KG1 (cell line): ENCODE data around the gene RPS14.
"Not testable (repeated sequence)": the region's sequence is repeated elsewhere in the genome, so short reads cannot be mapped to it uniquely, and the experiment has no call there.

Experiments used
- DNase-seq: peaks from one replicate; lab custom pipeline; 2025; lab: John Stamatoyannopoulos, UW

Gene RPS14

DNA sequence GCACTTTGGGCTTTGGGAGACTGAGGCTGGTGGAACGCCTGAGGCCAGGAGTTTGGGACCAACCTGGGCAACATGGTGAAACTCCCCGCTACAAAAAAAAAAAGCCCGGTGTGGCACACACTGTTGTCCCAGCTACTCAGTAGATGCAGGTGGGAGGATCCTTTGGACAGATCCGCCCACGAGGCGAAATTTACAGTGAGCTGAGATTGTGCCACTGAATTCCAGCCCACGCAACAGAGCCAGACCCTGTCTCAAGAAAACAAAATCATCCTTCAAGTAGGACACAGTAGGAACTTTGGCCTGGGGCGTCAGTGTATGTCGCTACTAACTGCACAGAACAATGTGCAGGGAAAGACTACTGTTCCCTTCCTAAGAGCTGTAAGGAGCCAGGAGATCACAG is 4.8 kb downstream of the RPS14 start:
- DNase-seq: no peak

DNA sequence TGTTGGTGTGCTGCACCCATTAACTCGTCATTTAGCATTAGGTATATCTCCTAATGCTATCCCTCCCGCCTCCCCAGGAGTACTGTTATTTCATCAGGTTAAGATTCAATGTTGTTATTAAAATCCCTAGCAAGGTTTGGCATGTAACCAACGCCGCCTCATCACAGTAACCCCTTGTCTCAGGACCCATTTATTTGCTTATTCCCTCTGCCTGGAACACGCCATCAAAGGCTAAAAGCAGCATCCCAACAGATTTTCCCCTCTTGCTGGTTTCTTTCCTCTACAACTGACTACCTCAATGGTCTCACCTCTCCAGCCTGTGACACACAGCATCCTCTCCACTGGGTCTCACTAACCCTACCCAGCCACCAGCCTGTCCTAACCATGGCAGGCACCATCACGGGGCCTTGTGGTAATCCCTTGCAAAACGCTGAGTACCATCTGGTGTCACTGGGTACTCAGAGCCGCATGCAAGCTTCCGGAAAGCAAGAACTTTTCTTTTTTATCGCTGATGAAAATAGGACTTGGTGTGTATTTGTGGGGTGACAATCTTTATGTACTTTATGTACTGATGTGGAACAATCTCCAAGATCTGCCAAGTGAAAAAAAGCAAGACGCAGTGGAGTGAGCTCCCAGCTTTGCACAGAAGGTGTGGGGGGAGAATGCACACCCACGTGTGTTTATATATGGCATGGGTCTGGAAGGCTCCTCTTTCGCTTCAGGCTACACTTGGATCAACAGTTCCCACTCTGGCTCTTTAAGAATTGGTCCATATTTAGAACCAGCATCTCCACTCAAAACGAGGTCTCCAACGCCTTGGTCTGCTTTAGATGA is 6.1 kb downstream of the RPS14 start:
- no peak for DNase-seq

DNA sequence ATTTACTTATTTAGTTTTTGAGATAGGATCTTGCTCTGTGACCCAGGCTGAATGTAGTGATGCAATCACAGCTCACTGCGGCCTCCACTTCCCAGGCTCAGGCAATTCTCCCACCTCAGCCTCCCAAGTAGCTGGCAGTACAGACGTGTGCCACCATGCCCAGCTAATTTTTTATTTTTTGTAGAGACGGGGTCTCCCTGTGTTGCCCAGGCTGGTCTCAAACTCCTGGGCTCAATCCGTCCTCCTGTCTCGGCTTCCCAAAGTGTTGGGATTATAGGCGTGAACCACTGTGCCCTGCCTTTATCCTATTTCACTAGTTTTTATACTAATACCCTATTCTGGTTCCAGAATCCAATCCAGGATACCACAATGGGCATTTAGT is 6.8 kb downstream of the RPS14 start:
- DNase-seq: no peak

DNA sequence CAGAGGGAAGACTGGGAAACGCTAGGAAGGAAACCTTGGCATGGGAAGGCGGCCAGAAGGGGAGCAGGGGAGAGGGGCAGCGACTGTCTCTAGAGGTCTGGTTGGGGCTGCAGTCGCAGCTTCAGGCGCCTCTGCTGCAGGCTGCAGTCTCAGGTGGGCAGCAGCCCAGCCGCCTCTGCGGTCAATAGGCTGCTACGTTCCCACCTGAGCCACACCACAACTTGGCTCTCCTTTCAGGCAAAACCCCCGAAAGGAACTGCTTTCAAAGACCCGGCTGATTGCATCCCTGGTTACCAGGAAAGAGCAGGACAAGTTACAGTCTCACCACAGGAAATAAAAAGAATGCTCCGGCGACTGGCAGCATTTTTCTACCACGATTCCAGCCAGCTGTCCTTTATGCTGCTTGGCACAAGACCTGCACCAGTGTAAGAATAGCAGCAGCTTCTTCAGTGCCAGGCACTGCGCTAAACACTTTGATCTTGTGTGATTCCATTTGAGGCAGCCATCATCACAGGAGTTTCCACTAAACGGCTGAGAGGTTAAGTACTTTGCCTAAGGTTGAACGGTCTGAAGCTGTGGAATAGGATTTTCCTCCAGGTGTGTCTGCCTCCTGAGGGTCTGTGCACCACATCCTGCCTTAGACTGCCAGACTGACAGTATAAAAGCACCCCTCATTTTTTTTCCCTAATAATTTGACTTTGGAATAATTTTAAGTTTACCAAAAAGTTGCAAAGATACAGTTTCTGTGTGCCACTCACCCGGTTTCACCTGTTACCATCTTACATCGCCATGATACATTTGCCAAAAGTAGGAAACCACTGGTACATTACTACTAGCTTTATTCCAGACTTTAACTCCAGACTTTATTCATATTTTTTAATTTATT is 7.5 kb downstream of the RPS14 start:
- DNase-seq: no peak

DNA sequence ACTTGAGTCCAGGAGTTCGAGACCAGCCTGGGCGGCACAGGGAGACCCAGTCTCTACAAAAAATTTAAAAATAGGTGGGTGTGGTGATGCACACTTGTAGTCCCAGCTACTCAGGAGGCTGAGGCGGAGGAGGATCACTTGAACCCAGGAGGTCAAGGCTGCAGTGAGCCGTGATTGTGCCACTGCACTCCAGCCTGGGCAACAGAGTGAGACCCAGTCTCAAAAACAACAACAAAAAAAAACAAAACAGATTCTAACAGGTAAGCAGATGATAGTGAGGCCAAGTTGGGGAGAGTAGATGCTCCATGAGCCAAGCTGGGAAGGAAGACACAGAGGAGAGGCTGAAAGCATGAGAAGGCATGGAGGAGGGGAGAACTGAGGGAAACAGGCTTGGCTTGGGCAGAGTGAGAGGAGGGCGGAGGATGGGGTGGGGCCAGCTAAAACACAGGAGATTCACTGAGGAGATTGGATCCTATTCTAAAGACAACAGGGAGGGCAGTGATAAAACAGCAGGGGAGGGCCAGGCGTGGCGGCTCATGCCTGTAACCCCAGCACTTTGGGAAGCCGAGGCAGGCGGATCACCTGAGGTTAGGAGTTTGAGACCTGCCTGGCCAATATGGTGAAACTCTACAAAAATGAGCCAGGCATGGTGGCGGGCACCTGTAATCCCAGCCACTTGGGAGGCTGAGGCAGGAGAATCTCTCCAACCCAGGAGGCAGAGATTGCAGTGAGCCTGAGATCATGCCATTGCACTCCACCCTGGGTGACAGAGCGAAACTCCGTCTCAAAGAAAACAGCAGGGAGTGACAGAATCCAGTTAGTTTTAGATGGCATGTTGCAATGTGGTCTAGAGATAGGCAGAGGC is 8.4 kb downstream of the RPS14 start:
- no peak for DNase-seq

DNA sequence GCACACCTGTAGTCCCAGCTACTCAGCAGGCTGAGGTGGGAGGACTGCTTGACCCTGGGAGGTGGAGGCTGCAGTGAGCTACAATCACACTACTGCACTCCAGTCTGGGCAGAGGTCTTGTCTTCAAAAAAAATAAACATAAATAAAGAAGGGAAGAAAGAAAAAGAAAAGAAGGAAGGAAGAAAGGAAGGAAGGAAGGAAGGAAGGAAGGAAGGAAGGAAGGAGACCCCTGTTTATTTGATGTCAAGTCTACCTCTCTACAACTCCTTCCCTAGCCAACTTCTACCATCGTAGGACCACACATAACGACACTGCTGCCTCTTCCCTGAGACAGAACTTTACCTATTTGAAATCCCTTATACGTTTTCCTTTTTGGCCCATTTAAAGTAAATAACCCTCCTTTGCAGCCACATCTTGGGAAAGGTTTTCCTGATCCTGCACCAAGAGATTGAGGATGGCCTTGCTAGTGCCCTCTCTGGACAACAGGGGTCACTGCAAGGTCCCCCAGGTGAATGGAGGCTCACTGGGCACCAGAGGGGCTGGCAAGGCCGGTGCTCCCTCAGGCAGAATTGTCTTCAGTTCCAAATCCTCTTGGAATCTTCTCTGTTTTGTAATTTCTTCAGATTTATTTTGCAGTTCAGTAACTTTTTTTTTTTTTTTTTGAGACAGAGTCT is 10.5 kb downstream of the RPS14 start:
- no peak for DNase-seq

DNA sequence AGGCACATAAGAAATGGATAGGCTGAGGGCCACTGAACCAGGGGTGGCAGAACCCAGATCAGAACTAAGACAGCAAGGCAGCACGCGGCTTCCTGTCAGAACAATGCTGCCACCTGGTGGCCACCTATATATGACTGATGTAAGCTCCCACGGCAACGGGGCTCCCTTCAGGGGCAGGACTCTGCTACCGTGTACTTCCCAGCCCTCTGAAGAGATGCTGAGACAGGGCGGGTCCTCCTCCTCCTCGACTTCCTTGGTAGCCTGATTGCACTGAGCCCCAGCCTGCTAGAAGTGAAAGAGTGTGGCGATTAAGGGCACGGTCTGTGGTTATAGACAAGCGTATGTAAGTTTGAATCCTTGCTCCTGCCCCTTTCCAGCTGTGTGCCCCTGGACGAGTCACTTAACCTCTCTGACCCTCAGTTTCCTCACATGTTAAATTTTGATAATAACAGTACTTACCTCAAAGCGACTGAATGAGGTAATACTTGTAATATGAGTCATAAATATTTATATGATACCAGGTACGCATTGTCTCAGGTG is 13.3 kb downstream of the RPS14 start:
- peak; percentile 32 for DNase-seq

DNA sequence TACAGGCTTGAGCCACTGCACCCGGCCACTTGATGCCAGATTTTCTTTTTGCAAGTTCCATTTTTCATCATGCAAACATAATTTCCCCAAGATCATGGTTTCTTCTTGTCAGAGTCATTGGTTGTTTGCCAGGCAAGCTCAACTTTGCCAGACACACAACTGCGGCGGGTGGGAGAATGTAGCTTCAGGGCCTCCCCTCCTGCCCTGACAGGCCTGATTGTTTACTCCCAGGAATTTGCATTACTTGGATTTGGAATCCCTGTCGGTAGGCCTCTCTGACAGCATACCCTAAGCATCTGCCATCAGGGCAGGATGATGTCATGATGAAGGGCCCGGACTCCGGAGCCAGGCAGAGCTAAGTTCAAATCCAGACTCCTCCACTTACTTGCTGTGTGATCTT is 15.1 kb downstream of the RPS14 start:
- no peak for DNase-seq

DNA sequence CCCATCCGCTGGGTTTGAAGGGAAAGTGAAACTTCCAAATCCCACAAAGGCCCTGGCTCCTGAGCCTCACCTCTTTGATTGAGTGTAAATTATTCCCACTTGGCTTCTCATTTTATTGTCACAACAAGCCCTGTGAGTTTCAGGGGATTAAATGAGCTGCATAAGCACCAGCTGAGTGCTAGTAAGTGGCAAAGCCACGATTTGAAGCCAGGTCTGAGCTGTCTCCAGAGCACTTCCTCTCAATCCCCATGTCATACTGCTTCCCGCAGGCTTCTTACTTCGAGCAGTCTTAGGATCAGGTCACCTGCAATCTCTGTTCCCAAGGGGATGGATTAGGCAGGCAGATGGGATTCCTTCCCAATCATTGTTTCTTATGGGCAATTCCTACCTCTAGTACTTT is 18.0 kb downstream of the RPS14 start:
- DNase-seq: no peak

DNA sequence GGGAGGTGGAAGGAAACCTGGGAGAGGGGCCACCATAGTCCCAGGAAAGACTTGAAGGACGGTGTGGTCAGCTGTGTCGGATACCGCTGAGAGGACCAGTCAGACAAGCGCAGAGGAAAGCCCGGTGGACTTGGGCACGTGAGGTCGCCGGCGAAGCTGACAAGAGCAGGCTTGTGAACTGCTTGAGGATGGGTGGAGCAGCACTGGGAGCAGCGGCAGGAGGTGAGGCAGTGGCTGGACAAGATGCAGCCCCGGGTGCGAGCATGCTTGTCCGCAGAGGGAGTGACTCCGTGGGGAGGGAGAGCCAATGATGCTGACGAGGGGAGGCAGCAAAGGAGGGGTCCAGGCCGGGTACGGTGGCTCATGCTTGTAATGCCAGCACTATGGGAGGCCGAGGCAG is 18.5 kb downstream of the RPS14 start:
- no peak for DNase-seq

DNA sequence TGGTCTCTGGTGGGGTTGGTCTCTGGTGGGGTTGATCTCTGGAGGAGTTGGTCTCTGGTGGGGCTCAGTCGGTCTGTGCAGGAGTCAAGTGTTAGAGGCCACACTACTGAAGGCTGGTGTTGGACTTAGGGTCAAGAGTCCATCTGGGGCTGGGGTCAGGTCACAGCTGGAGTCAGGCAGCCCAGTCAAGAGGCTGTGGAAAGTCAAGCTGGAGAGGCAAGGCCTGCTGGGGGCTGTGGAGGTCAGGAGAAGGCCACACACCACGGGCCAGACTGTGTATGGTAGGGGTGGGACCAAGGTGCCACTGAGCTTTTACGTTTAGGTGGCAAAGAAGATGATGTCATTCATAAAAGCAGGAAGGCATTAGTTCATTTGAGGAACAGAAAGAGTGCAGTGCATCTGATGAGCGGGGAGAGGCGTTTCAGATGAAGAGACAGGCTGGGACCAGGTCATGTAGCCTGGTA is 20.1 kb downstream of the RPS14 start:
- no peak for DNase-seq

DNA sequence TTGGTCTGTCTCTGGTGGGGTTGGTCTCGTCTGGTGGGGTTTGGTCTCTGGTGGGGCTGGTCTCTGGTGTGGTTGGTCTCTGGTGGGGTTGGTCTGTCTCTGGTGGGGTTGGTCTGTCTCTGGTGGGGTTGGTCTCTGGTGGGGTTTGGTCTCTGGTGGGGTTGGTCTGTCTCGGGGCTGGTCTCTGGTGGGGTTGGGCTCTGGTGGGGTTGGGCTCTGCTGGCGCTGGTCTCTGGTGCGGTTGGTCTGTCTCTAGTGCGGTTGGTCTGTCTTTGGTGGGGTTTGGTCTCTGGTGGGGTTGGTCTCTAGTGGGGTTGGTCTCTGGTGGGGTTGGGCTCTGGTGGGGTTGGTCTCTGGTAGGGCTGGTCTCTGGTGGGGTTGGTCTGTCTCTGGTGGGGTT is 20.6 kb downstream of the RPS14 start:
- no peak for DNase-seq

DNA sequence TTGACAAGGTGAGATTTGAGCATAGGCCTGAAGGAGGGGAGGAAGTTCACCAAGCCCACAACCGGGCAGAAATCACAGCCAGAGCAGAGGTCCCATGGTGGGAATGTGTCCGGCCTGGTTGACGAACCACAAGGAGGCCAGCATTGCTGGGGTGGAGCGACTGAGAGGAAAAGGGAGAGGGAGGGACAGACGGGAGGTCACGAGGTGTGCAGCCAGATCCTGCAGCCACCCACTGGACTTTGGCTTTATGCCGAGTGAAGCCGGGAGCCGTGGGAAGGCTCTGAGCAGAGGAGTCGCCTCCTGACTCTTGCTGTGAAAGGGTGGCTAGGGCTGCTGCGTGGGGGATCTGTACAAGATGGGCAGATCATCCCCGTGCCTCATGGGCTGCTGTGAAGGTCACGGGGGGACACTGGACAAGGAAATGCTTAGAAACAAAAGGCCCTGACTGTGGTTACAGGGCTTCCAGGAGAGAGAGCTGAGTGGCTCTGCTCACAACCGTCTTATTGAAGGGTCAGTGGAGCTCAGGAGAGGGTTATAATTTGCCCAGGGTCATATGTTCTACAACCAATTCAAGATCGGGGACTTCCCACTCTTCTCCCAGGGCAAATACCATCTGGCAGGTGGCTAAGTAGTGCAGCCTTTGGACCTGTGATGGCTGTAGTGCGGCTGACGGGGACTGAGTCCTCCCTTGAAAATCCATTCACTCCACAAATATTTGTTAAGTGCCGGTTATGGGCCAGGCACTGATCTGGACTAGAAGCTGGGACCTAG is 21.2 kb downstream of the RPS14 start:
- no peak for DNase-seq

DNA sequence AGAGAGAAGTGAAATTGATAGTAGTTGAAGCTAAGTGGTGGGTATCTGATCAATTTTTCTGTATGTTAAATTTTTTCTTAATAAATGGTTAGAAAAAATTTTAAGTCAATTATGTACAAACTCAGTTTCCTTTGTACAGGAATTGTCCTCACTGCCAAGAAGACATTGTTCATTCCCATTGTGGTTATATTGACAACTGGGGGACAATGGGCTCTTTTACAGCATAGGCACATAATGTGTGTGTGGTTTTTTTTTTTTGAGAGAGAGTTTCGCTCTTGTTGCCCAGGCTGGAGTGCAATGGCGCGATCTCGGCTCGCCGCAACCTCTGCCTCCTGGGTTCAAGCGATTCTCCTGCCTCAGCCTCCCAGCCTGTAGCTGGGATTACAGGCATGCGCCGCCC is 23.4 kb downstream of the RPS14 start:
- not testable (repeated sequence) for DNase-seq

DNA sequence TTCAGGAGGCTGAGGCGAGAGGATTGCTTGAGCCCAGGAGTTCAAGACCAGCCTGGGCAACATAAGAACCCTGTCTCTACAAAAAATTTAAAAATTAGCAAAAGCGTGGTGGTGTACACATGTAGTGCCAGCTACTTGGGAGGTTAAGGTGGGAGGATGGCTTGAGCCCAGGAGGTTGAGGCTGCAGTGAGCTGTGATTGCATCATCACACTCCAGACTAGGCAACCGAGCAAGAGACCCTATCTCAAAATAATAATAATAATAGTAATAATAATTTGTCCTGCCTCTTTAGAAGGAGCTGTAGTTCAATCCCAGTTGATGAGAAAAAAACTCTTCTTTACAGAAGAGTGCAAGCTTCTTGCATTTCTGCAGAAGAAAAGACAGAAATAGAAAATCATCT is 26.8 kb downstream of the RPS14 start:
- no peak for DNase-seq

DNA sequence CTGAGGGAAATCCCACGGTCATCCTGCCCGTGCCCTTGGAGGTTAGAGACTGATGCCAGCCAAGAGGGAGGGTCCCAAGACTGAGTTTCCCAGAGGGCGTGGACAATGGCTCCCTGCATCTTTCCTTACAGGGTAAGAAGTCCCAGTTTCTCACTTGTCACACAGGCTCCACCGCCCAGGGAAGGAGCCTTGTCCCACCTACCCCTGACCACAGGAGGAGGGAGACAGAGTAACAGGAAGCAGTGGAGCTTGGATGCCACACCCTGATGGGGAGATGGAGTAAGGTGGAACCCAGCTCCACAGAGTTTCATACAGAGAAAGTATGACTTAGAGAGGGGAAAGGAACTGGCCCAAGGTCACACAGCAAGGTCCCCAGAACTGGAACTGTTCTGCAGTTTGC is 27.5 kb downstream of the RPS14 start:
- no peak for DNase-seq

DNA sequence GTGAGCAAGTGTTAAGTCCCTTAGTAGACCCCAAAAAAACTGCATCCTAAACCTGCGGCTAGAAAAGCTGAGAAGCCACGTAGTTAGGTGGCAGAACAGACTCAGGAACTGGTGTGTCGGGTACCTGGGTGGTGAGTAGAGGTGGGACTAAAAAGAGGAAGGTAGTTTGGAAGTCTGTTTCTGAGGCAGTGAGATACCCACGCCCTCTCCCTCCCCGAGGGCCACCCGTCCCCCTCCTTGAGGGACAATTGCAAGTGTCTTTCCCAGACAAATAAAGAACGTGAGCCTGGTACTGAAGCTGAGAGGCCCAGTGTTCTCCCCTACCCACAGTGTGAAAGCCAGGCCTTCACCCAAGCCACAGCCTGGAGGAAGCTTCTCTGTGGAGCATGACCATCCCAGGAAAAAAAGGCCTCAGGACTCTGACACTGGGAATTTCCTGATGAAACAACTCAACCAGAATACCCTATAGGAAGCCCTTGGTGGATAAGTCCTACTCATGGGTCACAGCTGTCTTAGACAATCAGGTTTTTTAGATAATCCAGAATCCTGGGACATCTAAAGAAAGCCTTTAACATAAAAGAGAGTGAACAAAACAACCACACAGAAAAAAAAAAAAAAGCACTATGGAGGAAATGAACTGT is 29.8 kb downstream of the RPS14 start:
- no peak for DNase-seq

DNA sequence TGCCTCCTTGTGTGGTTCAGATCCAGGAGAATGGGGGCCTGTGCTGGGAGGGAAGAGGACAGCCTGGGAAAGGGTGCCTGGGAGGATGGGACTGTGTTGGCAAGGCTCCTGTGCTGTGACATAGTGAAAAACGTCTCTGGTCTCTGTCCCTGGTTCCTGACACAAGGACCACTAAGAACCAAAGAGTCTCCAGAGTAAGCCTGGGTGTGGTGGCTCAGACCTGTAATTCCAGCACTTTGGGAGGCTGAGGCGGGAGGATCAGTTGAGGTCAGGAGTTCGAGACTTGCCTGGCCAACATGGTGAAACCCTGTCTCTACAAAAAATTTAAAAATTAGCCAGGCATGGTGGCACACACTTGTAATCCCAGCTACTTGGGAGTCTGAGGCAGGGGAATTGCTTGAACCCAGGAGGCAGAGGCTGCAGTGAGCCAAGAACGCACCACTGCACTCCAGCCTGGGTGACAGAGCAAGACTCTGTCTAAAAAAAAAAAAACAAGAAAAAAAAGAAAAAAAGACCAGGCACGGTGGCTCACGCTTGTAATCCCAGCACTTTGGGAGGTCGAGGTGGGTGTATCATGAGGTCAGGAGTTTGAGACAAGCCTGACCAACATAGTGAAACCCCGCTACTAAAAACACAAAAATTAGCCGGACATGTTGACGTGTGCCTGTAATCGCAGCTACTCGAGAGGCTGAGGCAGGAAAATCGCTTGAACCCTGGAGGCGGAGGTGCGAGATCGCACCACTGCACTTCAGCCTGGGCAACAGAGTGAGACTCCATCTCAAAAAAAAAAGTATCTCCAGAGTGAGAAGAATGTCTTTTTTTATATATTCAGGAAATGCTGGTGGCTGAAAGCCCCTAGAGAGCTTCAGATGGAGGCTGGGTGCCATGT is 35.4 kb downstream of the RPS14 start:
- DNase-seq: not testable (repeated sequence)
